GM23338 (cell line): ENCODE measurements around the gene TNFRSF12A. TPM values are rescaled to one million over a fixed set of nuclear protein-coding genes. Genes with fewer than 3 reads are reported as not detected.
A peak's percentile ranks its signal among the peaks of the same experiment; 100 is the strongest.

Experiments used
- ATAC-seq: fragments of 200-7000 bp; cut with Tn5 transposase; 3 replicates; pipeline ENCODE4 v1.9.1; 2020
- DNase-seq: peaks from one replicate; pipeline ENCODE4 v3.0.0-alpha.2; 2015; ENCODE audit warnings: low spot score
- H2AFZ ChIP-seq: fragments of 200-600 bp; sonication (generic); 2 replicates; pipeline ENCODE4 v1.8.0; 2016; ENCODE audit warnings: antibody characterized with exemption, mild to moderate bottlenecking, moderate library complexity
- H3F3A ChIP-seq: fragments of 200-600 bp; sonication (generic); replicated peaks from 2 replicates; pipeline ENCODE4 v1.8.0; 2017; ENCODE audit warnings: antibody characterized with exemption, mixed run types, low read depth
- H3K27ac ChIP-seq: fragments of 200-600 bp; sonication (generic); 2 replicates; pipeline ENCODE4 v1.6.1; 2016; ENCODE audit warnings: low read depth
- H3K27me3 ChIP-seq: fragments of 200-600 bp; sonication (generic); 2 replicates; pipeline ENCODE4 v1.8.0; 2016; ENCODE audit warnings: mild to moderate bottlenecking, mixed run types, moderate library complexity; ENCODE audit not compliant: insufficient read depth
- H3K36me3 ChIP-seq: fragments of 200-600 bp; sonication (generic); 2 replicates; pipeline ENCODE4 v1.8.0; 2016; ENCODE audit warnings: mild to moderate bottlenecking; ENCODE audit not compliant: insufficient read depth
- H3K4me1 ChIP-seq: fragments of 200-600 bp; sonication (generic); 2 replicates; pipeline ENCODE4 v1.8.0; 2016; ENCODE audit warnings: mild to moderate bottlenecking, moderate library complexity; ENCODE audit not compliant: insufficient read depth
- H3K4me2 ChIP-seq: fragments of 200-600 bp; sonication (generic); 2 replicates; pipeline ENCODE4 v1.7.1; 2017; ENCODE audit warnings: mixed run types
- H3K4me3 ChIP-seq: fragments of 200-600 bp; sonication (generic); 2 replicates; pipeline ENCODE4 v1.6.1; 2016; ENCODE audit warnings: mixed run types
- H3K79me2 ChIP-seq: fragments of 200-600 bp; sonication (generic); replicated peaks from 2 replicates; pipeline ENCODE4 v1.8.0; 2017; ENCODE audit warnings: mild to moderate bottlenecking; ENCODE audit not compliant: insufficient read depth
- H3K9me2 ChIP-seq: fragments of 200-600 bp; sonication (generic); 2 replicates; pipeline ENCODE4 v1.8.0; 2017; ENCODE audit not compliant: insufficient read depth
- H4K20me1 ChIP-seq: fragments of 200-600 bp; sonication (generic); replicated peaks from 2 replicates; pipeline ENCODE4 v1.8.0; 2017; ENCODE audit warnings: mild to moderate bottlenecking; ENCODE audit not compliant: insufficient read depth
- H3K27ac Mint-ChIP-seq: 2 replicates; pipeline ENCODE4 v1.8.0; 2020; ENCODE audit warnings: inconsistent platforms, mild to moderate bottlenecking, moderate library complexity, mixed read lengths
- H3K27me3 Mint-ChIP-seq: 3 replicates; pipeline ENCODE4 v1.8.0; 2022; ENCODE audit warnings: low read depth, mild to moderate bottlenecking, moderate library complexity, mixed read lengths, inconsistent platforms; ENCODE audit not compliant: insufficient read depth, poor library complexity
- H3K36me3 Mint-ChIP-seq: 3 replicates; pipeline ENCODE4 v1.8.0; 2021; ENCODE audit warnings: low read depth, mild to moderate bottlenecking, inconsistent platforms, moderate library complexity, mixed read lengths
- H3K4me1 Mint-ChIP-seq: 3 replicates; pipeline ENCODE4 v1.8.0; 2020; ENCODE audit warnings: mild to moderate bottlenecking, inconsistent platforms, mixed read lengths
- H3K4me3 Mint-ChIP-seq: 3 replicates; pipeline ENCODE4 v1.8.0; 2021; ENCODE audit warnings: moderate library complexity, mild to moderate bottlenecking, inconsistent platforms, mixed read lengths
- H3K9me3 Mint-ChIP-seq: 3 replicates; pipeline ENCODE4 v1.8.0; 2020; ENCODE audit warnings: moderate library complexity, mild to moderate bottlenecking, inconsistent platforms, mixed read lengths
- CREB1 ChIP-seq: fragments of 250-450 bp; sonication (Bioruptor Pico); IDR thresholded peaks from 2 replicates; pipeline ENCODE4 v1.5.0; 2020; ENCODE audit warnings: low read depth, mild to moderate bottlenecking, moderate library complexity
- EZH2phosphoT487 ChIP-seq: fragments of 200-600 bp; sonication (generic); IDR thresholded peaks from one replicate; pipeline ENCODE4 v1.8.1; 2018; ENCODE audit warnings: antibody characterized with exemption; ENCODE audit not compliant: unreplicated experiment
- NANOG ChIP-seq: IDR thresholded peaks from 2 replicates; pipeline ENCODE4 v1.6.1; 2016; ENCODE audit warnings: antibody characterized with exemption, borderline replicate concordance
- POLR2AphosphoS5 ChIP-seq: IDR thresholded peaks from 2 replicates; pipeline ENCODE4 v1.6.1; 2016; ENCODE audit warnings: antibody characterized with exemption, low read depth
- STAT1 ChIP-seq: IDR thresholded peaks from one replicate; pipeline ENCODE4 v1.6.1; 2016; ENCODE audit warnings: antibody characterized with exemption; ENCODE audit not compliant: unreplicated experiment
- ZNF114 ChIP-seq: fragments of 250-450 bp; sonication (Bioruptor Pico); IDR thresholded peaks from 2 replicates; pipeline ENCODE4 v1.5.0; 2020; ENCODE audit warnings: mild to moderate bottlenecking, moderate library complexity
- ZNF331 ChIP-seq: fragments of 250-450 bp; sonication (Bioruptor Pico); IDR thresholded peaks from 2 replicates; pipeline ENCODE4 v1.5.0; 2020; ENCODE audit warnings: low read depth, mild to moderate bottlenecking, moderate library complexity
- polyA plus RNA-seq: library from polyadenylated mRNA; unstranded; fragments of >200 nt; fragmentation: Nextera tagmentation; extraction: Ambion mirVana; gene quantifications from 2 replicates; pipeline ENCODE4 v1.2.1, GENCODE V29; 2016
- total RNA-seq: library from RNA; depleted of rRNA; stranded (reverse); fragments of >200 nt; shearing (Covaris generic); gene quantifications from 2 replicates; pipeline ENCODE4 v1.2.3, GENCODE V29; 2014
- TF ChIP-seq, protein P1 (sequence below): IDR thresholded peaks from one replicate; pipeline ENCODE4 v1.6.1; 2018; ENCODE audit warnings: antibody characterized with exemption; ENCODE audit not compliant: unreplicated experiment
- TF ChIP-seq, protein P2 (sequence below): IDR thresholded peaks from 2 replicates; pipeline ENCODE4 v1.6.1; 2016; ENCODE audit warnings: antibody characterized with exemption
- TF ChIP-seq, protein P3 (sequence below): fragments of 250-450 bp; sonication (Bioruptor Pico); IDR thresholded peaks from 2 replicates; pipeline ENCODE4 v1.5.0; 2020; ENCODE audit warnings: mild to moderate bottlenecking, moderate library complexity

Gene TNFRSF12A
- total and polyA plus RNA-seq, 2 experiments from 2014 or later = 78.0 to 152 TPM

DNA sequence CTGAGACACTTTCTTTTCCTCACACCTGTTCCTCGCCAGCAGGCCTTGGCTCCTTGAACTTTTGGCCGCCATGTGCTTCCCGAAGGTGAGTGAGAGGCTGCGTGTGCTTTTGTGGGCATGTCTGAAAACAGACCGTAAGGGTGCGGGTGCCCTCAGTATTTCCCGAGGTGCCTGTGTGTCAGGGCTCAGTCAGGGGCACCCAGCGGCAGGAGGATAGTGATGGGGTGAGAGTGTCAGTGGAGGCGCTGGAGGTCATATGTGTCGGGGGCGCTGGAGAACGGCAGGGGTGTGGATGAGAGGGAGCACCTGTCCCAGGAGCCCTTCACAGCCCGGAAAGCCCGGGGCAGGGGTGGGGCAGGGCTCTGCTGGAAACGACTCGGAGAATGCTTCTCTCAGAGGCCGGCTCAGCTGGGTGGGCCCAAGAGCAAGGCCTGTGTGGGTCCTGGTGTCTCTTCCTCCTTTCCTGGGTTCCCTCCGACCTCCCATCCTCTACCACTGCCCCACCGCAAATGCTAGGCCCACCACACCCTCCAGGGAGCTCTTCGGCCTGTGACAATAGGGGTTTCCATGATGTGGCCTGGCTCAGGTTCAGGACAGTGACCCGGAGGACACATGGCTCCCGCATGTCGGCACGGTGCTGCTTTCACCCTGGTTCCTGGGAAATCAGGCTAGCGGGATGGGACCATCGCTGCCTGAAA lies 45.7 kb downstream of the TNFRSF12A start:
- H3K4me3 Mint-ChIP-seq = no peak overlapping the region; the same call in 2 of the 3 replicates
- Histone ChIP-seq H3K36me3 (no peaks in the 10 kb centered on the region), H3K79me2 (no peaks in the 10 kb centered on the region), H3K9me2 (no peaks in the 10 kb centered on the region), H3K27me3 (0 out of 2 replicates have a peak, but pooled peaks cover 4% of the 10 kb centered on the region), H2AFZ (peak overlapping the region; percentile 76; the same call in 1 of the 2 replicates), H3K27ac (no peak overlapping the region), H4K20me1 (no peaks in the 10 kb centered on the region), H3F3A (no peaks in the 10 kb centered on the region), H3K4me3 (no peak overlapping the region), H3K4me1 (0 out of 2 replicates have a peak, but pooled peaks cover 4% of the 10 kb centered on the region), H3K4me2 (no peak overlapping the region)
- H3K9me3 Mint-ChIP-seq = no peaks in the 10 kb centered on the region; the same call in 2 of the 3 replicates
- no peak for TF ChIP-seq EZH2phosphoT487
- no peak for TF ChIP-seq CREB1 (CRISPR knock-in tag)
- TF ChIP-seq, protein P1, sequence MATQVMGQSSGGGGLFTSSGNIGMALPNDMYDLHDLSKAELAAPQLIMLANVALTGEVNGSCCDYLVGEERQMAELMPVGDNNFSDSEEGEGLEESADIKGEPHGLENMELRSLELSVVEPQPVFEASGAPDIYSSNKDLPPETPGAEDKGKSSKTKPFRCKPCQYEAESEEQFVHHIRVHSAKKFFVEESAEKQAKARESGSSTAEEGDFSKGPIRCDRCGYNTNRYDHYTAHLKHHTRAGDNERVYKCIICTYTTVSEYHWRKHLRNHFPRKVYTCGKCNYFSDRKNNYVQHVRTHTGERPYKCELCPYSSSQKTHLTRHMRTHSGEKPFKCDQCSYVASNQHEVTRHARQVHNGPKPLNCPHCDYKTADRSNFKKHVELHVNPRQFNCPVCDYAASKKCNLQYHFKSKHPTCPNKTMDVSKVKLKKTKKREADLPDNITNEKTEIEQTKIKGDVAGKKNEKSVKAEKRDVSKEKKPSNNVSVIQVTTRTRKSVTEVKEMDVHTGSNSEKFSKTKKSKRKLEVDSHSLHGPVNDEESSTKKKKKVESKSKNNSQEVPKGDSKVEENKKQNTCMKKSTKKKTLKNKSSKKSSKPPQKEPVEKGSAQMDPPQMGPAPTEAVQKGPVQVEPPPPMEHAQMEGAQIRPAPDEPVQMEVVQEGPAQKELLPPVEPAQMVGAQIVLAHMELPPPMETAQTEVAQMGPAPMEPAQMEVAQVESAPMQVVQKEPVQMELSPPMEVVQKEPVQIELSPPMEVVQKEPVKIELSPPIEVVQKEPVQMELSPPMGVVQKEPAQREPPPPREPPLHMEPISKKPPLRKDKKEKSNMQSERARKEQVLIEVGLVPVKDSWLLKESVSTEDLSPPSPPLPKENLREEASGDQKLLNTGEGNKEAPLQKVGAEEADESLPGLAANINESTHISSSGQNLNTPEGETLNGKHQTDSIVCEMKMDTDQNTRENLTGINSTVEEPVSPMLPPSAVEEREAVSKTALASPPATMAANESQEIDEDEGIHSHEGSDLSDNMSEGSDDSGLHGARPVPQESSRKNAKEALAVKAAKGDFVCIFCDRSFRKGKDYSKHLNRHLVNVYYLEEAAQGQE = no peak
- TF ChIP-seq STAT1 = no peak
- peaks cover 22% of the 10 kb centered on the region for H3K27me3 Mint-ChIP-seq
- H3K4me1 Mint-ChIP-seq = peaks cover 22% of the 10 kb centered on the region
- ATAC-seq (0 out of 3 replicates have a peak, but pooled peaks have one; percentile 11), DNase-seq (no peak)
- no peaks in the 10 kb centered on the region; the same call in 2 of the 3 replicates for H3K36me3 Mint-ChIP-seq
- no peak overlapping the region for H3K27ac Mint-ChIP-seq

DNA sequence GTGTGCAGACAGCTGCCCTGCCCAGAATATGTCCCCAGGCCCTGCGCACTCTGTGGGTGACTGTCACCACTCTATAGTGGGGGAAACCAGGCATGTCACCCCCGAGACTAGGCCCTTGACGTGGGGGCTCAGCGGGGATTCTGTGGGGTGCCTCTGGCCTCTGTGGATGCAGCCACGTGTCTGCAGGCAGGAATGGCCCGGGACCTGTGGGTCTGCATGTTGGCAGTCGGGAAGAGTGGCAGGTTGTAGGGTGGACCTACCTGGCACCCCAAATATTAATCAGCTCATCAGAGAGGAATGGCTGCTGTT lies 46.2 kb downstream of the TNFRSF12A start:
- Histone ChIP-seq H3K4me1 (0 out of 2 replicates have a peak, but pooled peaks cover 4% of the 10 kb centered on the region), H3K27ac (no peak overlapping the region), H3K4me3 (no peak overlapping the region), H3K9me2 (no peaks in the 10 kb centered on the region), H3K4me2 (no peak overlapping the region), H3K79me2 (no peaks in the 10 kb centered on the region), H3K27me3 (0 out of 2 replicates have a peak, but pooled peaks cover 4% of the 10 kb centered on the region), H3F3A (no peaks in the 10 kb centered on the region), H4K20me1 (no peaks in the 10 kb centered on the region), H3K36me3 (no peaks in the 10 kb centered on the region), H2AFZ (no peak overlapping the region)
- H3K9me3 Mint-ChIP-seq = no peaks in the 10 kb centered on the region; the same call in 2 of the 3 replicates
- no peak overlapping the region for H3K27ac Mint-ChIP-seq
- peaks cover 25% of the 10 kb centered on the region for H3K27me3 Mint-ChIP-seq
- ATAC-seq = no peak
- H3K4me3 Mint-ChIP-seq = no peak overlapping the region
- no peaks in the 10 kb centered on the region; the same call in 2 of the 3 replicates for H3K36me3 Mint-ChIP-seq
- DNase-seq = no peak
- peaks cover 22% of the 10 kb centered on the region for H3K4me1 Mint-ChIP-seq
- TF ChIP-seq POLR2AphosphoS5 (no peak), ZNF331 (CRISPR knock-in tag) (no peak), NANOG (no peak), ZNF114 (CRISPR knock-in tag) (no peak)
- TF ChIP-seq, protein P2, sequence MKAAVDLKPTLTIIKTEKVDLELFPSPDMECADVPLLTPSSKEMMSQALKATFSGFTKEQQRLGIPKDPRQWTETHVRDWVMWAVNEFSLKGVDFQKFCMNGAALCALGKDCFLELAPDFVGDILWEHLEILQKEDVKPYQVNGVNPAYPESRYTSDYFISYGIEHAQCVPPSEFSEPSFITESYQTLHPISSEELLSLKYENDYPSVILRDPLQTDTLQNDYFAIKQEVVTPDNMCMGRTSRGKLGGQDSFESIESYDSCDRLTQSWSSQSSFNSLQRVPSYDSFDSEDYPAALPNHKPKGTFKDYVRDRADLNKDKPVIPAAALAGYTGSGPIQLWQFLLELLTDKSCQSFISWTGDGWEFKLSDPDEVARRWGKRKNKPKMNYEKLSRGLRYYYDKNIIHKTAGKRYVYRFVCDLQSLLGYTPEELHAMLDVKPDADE = no peak
- TF ChIP-seq, protein P3, sequence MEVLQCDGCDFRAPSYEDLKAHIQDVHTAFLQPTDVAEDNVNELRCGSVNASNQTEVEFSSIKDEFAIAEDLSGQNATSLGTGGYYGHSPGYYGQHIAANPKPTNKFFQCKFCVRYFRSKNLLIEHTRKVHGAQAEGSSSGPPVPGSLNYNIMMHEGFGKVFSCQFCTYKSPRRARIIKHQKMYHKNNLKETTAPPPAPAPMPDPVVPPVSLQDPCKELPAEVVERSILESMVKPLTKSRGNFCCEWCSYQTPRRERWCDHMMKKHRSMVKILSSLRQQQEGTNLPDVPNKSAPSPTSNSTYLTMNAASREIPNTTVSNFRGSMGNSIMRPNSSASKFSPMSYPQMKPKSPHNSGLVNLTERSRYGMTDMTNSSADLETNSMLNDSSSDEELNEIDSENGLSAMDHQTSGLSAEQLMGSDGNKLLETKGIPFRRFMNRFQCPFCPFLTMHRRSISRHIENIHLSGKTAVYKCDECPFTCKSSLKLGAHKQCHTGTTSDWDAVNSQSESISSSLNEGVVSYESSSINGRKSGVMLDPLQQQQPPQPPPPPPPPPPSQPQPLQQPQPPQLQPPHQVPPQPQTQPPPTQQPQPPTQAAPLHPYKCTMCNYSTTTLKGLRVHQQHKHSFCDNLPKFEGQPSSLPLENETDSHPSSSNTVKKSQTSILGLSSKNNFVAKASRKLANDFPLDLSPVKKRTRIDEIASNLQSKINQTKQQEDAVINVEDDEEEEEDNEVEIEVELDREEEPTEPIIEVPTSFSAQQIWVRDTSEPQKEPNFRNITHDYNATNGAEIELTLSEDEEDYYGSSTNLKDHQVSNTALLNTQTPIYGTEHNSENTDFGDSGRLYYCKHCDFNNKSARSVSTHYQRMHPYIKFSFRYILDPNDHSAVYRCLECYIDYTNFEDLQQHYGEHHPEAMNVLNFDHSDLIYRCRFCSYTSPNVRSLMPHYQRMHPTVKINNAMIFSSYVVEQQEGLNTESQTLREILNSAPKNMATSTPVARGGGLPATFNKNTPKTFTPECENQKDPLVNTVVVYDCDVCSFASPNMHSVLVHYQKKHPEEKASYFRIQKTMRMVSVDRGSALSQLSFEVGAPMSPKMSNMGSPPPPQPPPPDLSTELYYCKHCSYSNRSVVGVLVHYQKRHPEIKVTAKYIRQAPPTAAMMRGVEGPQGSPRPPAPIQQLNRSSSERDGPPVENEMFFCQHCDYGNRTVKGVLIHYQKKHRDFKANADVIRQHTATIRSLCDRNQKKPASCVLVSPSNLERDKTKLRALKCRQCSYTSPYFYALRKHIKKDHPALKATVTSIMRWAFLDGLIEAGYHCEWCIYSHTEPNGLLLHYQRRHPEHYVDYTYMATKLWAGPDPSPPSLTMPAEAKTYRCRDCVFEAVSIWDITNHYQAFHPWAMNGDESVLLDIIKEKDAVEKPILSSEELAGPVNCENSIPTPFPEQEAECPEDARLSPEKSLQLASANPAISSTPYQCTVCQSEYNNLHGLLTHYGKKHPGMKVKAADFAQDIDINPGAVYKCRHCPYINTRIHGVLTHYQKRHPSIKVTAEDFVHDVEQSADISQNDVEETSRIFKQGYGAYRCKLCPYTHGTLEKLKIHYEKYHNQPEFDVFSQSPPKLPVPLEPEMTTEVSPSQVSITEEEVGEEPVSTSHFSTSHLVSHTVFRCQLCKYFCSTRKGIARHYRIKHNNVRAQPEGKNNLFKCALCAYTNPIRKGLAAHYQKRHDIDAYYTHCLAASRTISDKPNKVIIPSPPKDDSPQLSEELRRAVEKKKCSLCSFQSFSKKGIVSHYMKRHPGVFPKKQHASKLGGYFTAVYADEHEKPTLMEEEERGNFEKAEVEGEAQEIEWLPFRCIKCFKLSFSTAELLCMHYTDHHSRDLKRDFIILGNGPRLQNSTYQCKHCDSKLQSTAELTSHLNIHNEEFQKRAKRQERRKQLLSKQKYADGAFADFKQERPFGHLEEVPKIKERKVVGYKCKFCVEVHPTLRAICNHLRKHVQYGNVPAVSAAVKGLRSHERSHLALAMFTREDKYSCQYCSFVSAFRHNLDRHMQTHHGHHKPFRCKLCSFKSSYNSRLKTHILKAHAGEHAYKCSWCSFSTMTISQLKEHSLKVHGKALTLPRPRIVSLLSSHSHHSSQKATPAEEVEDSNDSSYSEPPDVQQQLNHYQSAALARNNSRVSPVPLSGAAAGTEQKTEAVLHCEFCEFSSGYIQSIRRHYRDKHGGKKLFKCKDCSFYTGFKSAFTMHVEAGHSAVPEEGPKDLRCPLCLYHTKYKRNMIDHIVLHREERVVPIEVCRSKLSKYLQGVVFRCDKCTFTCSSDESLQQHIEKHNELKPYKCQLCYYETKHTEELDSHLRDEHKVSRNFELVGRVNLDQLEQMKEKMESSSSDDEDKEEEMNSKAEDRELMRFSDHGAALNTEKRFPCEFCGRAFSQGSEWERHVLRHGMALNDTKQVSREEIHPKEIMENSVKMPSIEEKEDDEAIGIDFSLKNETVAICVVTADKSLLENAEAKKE (CRISPR knock-in tag) = no peak
